Jurkat, Clone E6-1 (cell line): Measurements from ENCODE around the gene SLC7A1.

Source experiments
- DNase-seq: peaks from one replicate; pipeline ENCODE4 v3.0.0-alpha.2; 2011; ENCODE audit warnings: low read depth, low spot score
- H3K4me3 ChIP-seq: 2 replicates; pipeline ENCODE4 v1.5.1; 2011; ENCODE audit warnings: mild to moderate bottlenecking, low read length, control low read depth, moderate library complexity

SLC7A1 gene

GRCh38 chr13:29537736-29538651 is 57.5 kb downstream of the SLC7A1 start:
- H3K4me3 ChIP-seq = no peak overlapping the region
- DNase-seq = no peak

- no peak for DNase-seq
- H3K4me3 ChIP-seq = no peak overlapping the region
Measured at GRCh38 chr13:29536853-29537252, 58.6 kb downstream of the SLC7A1 start.

GRCh38 chr13:29535663-29536655 is 59.5 kb downstream of the SLC7A1 start:
- no peak overlapping the region for H3K4me3 ChIP-seq
- DNase-seq = no peak

GRCh38 chr13:29534083-29534482 is 61.4 kb downstream of the SLC7A1 start:
- no peak for DNase-seq
- no peak overlapping the region for H3K4me3 ChIP-seq

- no peak for DNase-seq
Measured at GRCh38 chr13:29532821-29533220, 62.7 kb downstream of the SLC7A1 start.

GRCh38 chr13:29532116-29532515 is 63.4 kb downstream of the SLC7A1 start:
- no peak for DNase-seq
- no peak overlapping the region for H3K4me3 ChIP-seq

More at GRCh38 chr13:29532821-29533220, 62.7 kb downstream of the SLC7A1 start:
- H3K4me3 ChIP-seq = no peak overlapping the region

GRCh38 chr13:29530901-29531300 is 64.6 kb downstream of the SLC7A1 start:
- H3K4me3 ChIP-seq = no peak overlapping the region
- DNase-seq = no peak

- DNase-seq = no peak
- no peak overlapping the region for H3K4me3 ChIP-seq
Measured at GRCh38 chr13:29529754-29530153, 65.7 kb downstream of the SLC7A1 start.

- no peak for DNase-seq
- no peak overlapping the region for H3K4me3 ChIP-seq
Measured at GRCh38 chr13:29527916-29528315, 67.6 kb downstream of the SLC7A1 start.

GRCh38 chr13:29527511-29527910 is 68.0 kb downstream of the SLC7A1 start:
- no peak for DNase-seq

GRCh38 chr13:29526741-29527140 is 68.7 kb downstream of the SLC7A1 start:
- DNase-seq = no peak
- H3K4me3 ChIP-seq = no peak overlapping the region

More at GRCh38 chr13:29527511-29527910, 68.0 kb downstream of the SLC7A1 start:
- no peak overlapping the region for H3K4me3 ChIP-seq

- no peak overlapping the region for H3K4me3 ChIP-seq
- DNase-seq = no peak
Measured at GRCh38 chr13:29525757-29526156, 69.7 kb downstream of the SLC7A1 start.

GRCh38 chr13:29524641-29525040 is 70.8 kb downstream of the SLC7A1 start:
- no peak overlapping the region for H3K4me3 ChIP-seq
- DNase-seq = no peak

GRCh38 chr13:29524176-29524575 is 71.3 kb downstream of the SLC7A1 start:
- DNase-seq = no peak
- H3K4me3 ChIP-seq = no peak overlapping the region

GRCh38 chr13:29523199-29523961 is 72.1 kb downstream of the SLC7A1 start:
- DNase-seq = no peak
- no peak overlapping the region for H3K4me3 ChIP-seq

GRCh38 chr13:29522044-29522685 is 73.3 kb downstream of the SLC7A1 start:
- DNase-seq = no peak
- no peak overlapping the region for H3K4me3 ChIP-seq

- DNase-seq = no peak
- no peak overlapping the region for H3K4me3 ChIP-seq
Measured at GRCh38 chr13:29521336-29521735, 74.2 kb downstream of the SLC7A1 start.

- no peak for DNase-seq
- no peak overlapping the region for H3K4me3 ChIP-seq
Measured at GRCh38 chr13:29520671-29521070, 74.8 kb downstream of the SLC7A1 start.

- H3K4me3 ChIP-seq = no peak overlapping the region
- DNase-seq = no peak
Measured at GRCh38 chr13:29519921-29520320, 75.6 kb downstream of the SLC7A1 start.
